Measurements from ENCODE around the gene TPMT.
"Not testable (repeated sequence)": the region's sequence is repeated elsewhere in the genome, so short reads cannot be mapped to it uniquely, and the experiment has no call there.

TPMT gene

GRCh38 chr6:18155150-18155863, 430 bp upstream of the TPMT start, which contains the start of gene KDM1B:
Gene KDM1B (plus strand): TSS chr6:18155422. CDS start chr6:18159896, 4,474 bp downstream.
- DNase-seq: peak; percentile 97 to 98

GRCh38 chr6:18153311-18153703, 1.6 kb downstream of the TPMT start:
- DNase-seq: peak in 1 of 2 donors; percentile 16

- DNase-seq: no peak
Measured at GRCh38 chr6:18151801-18152200, 3.1 kb downstream of the TPMT start.

- DNase-seq: not testable (repeated sequence)
Measured at GRCh38 chr6:18151391-18151790, 3.5 kb downstream of the TPMT start.

GRCh38 chr6:18148304-18149025, 6.4 kb downstream of the TPMT start:
- peak; percentile 84 to 92 for DNase-seq

- DNase-seq: no peak
Measured at GRCh38 chr6:18147616-18148015, 7.3 kb downstream of the TPMT start.

GRCh38 chr6:18147160-18147559, 7.7 kb downstream of the TPMT start:
- DNase-seq: no peak

- no peak for DNase-seq
Measured at GRCh38 chr6:18142591-18142861, 12.4 kb downstream of the TPMT start.

GRCh38 chr6:18141805-18142590, 12.9 kb downstream of the TPMT start:
- no peak for DNase-seq

GRCh38 chr6:18139935-18140621, 14.8 kb downstream of the TPMT start:
- DNase-seq: no peak

- DNase-seq: no peak
Measured at GRCh38 chr6:18138906-18139305, 16.0 kb downstream of the TPMT start.

GRCh38 chr6:18136260-18136659, 18.6 kb downstream of the TPMT start:
- no peak for DNase-seq

GRCh38 chr6:18135171-18135570, 19.7 kb downstream of the TPMT start:
- no peak for DNase-seq

- no peak for DNase-seq
Measured at GRCh38 chr6:18132346-18132745, 22.5 kb downstream of the TPMT start.

- DNase-seq: no peak
Measured at GRCh38 chr6:18126121-18126520, 28.8 kb downstream of the TPMT start.

GRCh38 chr6:18122128-18123093, 32.5 kb downstream of the TPMT start, which contains the start of gene NHLRC1:
Gene NHLRC1 (minus strand): TSS chr6:18122677. CDS start chr6:18122606, 71 bp downstream.
- peak; percentile 86 to 92 for DNase-seq

- DNase-seq: no peak
Measured at GRCh38 chr6:18121580-18122127, 33.2 kb downstream of the TPMT start.

- DNase-seq: no peak
Measured at GRCh38 chr6:18119236-18119635, 35.6 kb downstream of the TPMT start.

- DNase-seq: no peak
Measured at GRCh38 chr6:18118330-18118729, 36.5 kb downstream of the TPMT start.

- DNase-seq: no peak
Measured at GRCh38 chr6:18117136-18117535, 37.7 kb downstream of the TPMT start.

GRCh38 chr6:18115356-18115755, 39.5 kb downstream of the TPMT start:
- no peak for DNase-seq

GRCh38 chr6:18110162-18110561, 44.7 kb downstream of the TPMT start:
- no peak for DNase-seq
